Measurements from ENCODE around the gene CCR4. TPM values are rescaled to one million over a fixed set of nuclear protein-coding genes. Genes with fewer than 3 reads are reported as not detected.

CCR4 gene
- polyA plus RNA-seq, 1 experiment = not detected

DNA sequence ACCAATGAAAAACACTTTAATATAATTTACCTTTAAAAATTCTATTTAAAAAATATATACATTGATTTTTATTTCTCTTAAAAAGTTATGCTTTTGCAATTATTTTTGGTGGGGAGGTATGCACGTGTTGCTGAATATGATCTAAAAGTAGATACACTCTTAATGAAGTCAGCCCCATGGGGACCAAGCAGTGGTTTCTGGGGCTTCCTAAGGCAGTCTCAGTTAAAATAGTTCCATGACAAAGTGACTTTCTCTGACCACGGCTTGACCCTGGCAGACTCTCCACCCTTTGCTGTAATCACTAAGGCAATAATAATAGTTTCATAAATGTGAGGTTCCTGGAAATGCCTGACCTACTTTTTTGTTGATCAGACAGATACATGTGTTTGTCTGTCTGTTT, 50.4 kb downstream of the CCR4 start:
- DNase-seq (ENCODE audit: low read depth) = no peak
- Histone ChIP-seq H3K36me3 (ENCODE audit: control insufficient read depth, insufficient read depth, low read length) (peaks cover 2% of the 10 kb centered on the region; the same call in 1 of the 2 replicates), H3K4me3 (ENCODE audit: low read depth, low read length) (no peak overlapping the region), H3K27me3 (ENCODE audit: control insufficient read depth, insufficient read depth, low read length) (no peaks in the 10 kb centered on the region)
- ChIA-PET POLR2A (no interaction called here), CTCF (interaction anchor here (0.6 kb wide), 1 partner anchor 345 kb away, joined by 3 read pairs; no protein-coding TSS in a partner anchor)
- TF ChIP-seq, protein P1, sequence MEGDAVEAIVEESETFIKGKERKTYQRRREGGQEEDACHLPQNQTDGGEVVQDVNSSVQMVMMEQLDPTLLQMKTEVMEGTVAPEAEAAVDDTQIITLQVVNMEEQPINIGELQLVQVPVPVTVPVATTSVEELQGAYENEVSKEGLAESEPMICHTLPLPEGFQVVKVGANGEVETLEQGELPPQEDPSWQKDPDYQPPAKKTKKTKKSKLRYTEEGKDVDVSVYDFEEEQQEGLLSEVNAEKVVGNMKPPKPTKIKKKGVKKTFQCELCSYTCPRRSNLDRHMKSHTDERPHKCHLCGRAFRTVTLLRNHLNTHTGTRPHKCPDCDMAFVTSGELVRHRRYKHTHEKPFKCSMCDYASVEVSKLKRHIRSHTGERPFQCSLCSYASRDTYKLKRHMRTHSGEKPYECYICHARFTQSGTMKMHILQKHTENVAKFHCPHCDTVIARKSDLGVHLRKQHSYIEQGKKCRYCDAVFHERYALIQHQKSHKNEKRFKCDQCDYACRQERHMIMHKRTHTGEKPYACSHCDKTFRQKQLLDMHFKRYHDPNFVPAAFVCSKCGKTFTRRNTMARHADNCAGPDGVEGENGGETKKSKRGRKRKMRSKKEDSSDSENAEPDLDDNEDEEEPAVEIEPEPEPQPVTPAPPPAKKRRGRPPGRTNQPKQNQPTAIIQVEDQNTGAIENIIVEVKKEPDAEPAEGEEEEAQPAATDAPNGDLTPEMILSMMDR (IDR thresholded peaks at IDR 0.05; ENCODE audit: insufficient read depth, low read depth, low read length) = no peak

- Histone ChIP-seq H3K27me3 (ENCODE audit: control insufficient read depth, insufficient read depth, low read length) (no peaks in the 10 kb centered on the region), H3K36me3 (ENCODE audit: control insufficient read depth, insufficient read depth, low read length) (peaks cover 3% of the 10 kb centered on the region), H3K4me3 (ENCODE audit: low read depth, low read length) (no peak overlapping the region)
- DNase-seq (ENCODE audit: low read depth) = no peak
- TF ChIP-seq, protein P1 (IDR thresholded peaks at IDR 0.05; ENCODE audit: insufficient read depth, low read depth, low read length) = no peak
- ChIA-PET POLR2A (no interaction called here), CTCF (no interaction called here)
These were observed 51.9 kb downstream of the CCR4 start for GRCh38 chr3:33003308-33003707.

GRCh38 chr3:33004205-33004604, 52.8 kb downstream of the CCR4 start:
- Histone ChIP-seq H3K4me3 (ENCODE audit: low read depth, low read length) (no peak overlapping the region), H3K36me3 (ENCODE audit: control insufficient read depth, insufficient read depth, low read length) (peaks cover 4% of the 10 kb centered on the region), H3K27me3 (ENCODE audit: control insufficient read depth, insufficient read depth, low read length) (no peaks in the 10 kb centered on the region)
- POLR2A ChIA-PET = interaction anchor here (0.6 kb wide), 1 partner anchor 16 kb away, joined by 7 read pairs; no protein-coding TSS in a partner anchor
- no peak for DNase-seq (ENCODE audit: low read depth)
- CTCF ChIA-PET = interaction anchor here (2.1 kb wide), 1 partner anchor 57 kb away, joined by 7 read pairs; no protein-coding TSS in a partner anchor
- TF ChIP-seq, protein P1 (IDR thresholded peaks at IDR 0.05; ENCODE audit: insufficient read depth, low read depth, low read length) = no peak

GRCh38 chr3:33004961-33005360, 53.5 kb downstream of the CCR4 start:
- CTCF ChIA-PET = interaction anchor here (1.2 to 2.1 kb wide), 2 partner anchors 58 to 435 kb away, joined by 3 to 7 read pairs; partner anchors contain the start of gene UBP1
- TF ChIP-seq, protein P1 (IDR thresholded peaks at IDR 0.05; ENCODE audit: insufficient read depth, low read depth, low read length) = no peak
- Histone ChIP-seq H3K36me3 (ENCODE audit: control insufficient read depth, insufficient read depth, low read length) (peaks cover 4% of the 10 kb centered on the region), H3K27me3 (ENCODE audit: control insufficient read depth, insufficient read depth, low read length) (no peaks in the 10 kb centered on the region), H3K4me3 (ENCODE audit: low read depth, low read length) (no peak overlapping the region)
- no peak for DNase-seq (ENCODE audit: low read depth)
- POLR2A ChIA-PET = interaction anchor here (0.6 kb wide), 1 partner anchor 17 kb away, joined by 7 read pairs; no protein-coding TSS in a partner anchor

Other genes starting within 250 kb of the CCR4 start
- gene TRIM71, start 133.6 kb upstream of the CCR4 start, polyA plus RNA-seq (2011; rRNA removed) = not detected in 2 replicates
- 127 and 131 TPM in 2 replicates for gene GLB1, start 145.5 kb downstream of the CCR4 start, polyA plus RNA-seq (2011; rRNA removed)
- 2.4 and 3.0 TPM in 2 replicates for gene TMPPE, start 145.5 kb downstream of the CCR4 start, polyA plus RNA-seq (2011; rRNA removed)
- 311 and 376 TPM in 2 replicates for gene CRTAP, start 162.4 kb downstream of the CCR4 start, polyA plus RNA-seq (2011; rRNA removed)